HG02970 (cell line): ENCODE results near the gene SLC29A3.
"Not testable (repeated sequence)": the region's sequence is repeated elsewhere in the genome, so short reads cannot be mapped to it uniquely, and the experiment has no call there.

ENCODE experiments used
- ATAC-seq: cut with Tn5 transposase; IDR thresholded peaks from one replicate; pipeline ENCODE4 v1.9.1; 2021; ENCODE audit warnings: mild to moderate bottlenecking, moderate library complexity, moderate number of reproducible peaks; ENCODE audit not compliant: unreplicated experiment, low FRiP score

SLC29A3 gene

DNA sequence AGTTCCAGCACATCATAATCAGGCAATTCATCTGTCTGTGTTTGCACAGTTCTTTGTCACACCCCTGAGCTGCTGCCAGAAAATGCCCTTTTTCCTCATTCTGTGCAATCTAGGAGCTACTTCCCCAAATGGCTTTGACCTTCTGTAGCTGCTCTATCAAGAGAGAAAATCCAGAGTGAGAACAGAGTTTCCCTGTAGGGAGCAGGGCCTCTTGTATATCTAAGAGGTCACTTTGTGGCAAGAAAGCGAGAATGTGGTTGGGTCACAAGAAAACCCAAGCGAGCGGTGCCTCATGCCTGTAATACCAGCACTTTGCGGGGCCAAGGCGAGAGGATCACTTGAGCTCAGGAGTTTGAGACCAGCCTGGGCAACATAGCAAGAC lies 24.3 kb downstream of the SLC29A3 start:
- no peak for ATAC-seq

DNA sequence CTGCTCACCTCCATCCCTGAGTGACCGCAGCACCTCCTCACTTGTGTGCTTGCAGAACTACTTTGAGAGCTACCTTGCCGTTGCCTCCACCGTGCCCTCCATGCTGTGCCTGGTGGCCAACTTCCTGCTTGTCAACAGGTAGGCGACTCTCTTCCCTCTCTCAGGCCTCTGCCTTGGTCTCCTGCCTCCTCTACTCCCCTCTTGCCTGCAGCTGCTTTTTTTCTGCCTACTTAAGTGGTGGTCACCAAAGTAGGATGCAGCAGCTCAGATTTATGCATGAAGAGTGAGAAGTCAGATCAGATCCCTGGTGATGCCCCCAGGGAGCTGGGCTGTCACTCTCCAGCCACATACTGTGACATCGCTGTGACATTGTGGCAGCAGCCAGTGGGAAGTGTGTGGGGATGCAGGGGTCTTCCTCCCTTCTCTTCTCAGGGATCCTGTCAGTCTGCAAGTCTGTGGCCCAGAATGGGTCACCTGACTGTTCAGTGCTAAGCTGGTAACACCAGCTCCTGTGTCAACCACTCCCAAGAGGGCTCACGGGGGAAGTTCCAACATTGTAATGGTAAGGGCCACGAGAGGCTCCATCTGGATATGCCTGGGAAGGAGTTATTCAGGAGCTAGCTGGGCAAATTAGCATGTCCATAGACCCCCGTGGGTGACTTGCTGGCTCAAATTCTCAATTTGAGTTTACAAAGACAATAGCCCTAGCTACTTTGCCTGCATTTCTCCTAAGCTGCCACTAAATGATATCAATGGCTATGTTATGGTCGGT lies 25.3 kb downstream of the SLC29A3 start:
- ATAC-seq: no peak

DNA sequence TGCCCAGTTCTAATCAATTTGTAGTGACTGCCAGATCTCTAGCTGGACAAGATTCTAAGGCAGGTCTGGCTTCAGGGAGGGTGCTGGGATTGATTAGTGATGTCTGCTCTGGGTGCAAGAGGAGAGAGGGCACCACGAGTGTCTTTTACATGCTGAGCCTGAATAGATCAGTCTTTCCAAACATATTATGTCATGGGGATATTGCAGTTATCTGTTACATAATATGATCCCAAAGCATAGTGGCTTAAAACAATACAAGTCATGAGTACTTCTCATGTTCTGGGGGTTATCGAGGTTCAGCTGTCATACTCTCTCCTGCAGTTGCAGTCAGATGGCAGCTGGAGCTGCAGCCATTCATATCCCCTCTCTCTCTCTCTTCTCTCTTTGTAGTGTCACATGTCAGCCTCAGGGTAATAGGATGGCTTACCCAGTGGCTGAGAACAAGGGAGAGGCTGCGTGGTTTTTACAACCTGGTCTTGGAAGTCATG lies 26.0 kb downstream of the SLC29A3 start:
- no peak for ATAC-seq

DNA sequence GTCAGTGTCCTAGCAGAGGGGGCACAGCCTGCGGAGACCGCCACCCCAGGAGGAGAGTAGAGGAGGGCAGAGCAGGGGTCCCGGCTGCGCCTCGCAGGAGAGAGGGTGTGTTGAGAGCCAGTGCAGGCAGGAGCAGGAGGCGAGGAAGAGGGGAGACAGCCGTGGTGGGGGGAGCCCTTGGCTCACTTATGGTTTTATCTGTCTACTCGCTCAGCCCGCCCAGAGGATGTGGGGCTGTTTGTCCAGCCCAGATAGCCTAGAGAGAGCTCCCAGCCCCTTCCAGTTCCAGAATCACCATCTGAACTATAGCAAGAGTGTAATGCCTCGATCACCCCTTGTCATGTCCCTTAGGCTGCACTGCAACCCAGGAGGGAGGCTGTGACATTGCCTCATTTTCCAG lies 26.6 kb downstream of the SLC29A3 start:
- no peak for ATAC-seq

DNA sequence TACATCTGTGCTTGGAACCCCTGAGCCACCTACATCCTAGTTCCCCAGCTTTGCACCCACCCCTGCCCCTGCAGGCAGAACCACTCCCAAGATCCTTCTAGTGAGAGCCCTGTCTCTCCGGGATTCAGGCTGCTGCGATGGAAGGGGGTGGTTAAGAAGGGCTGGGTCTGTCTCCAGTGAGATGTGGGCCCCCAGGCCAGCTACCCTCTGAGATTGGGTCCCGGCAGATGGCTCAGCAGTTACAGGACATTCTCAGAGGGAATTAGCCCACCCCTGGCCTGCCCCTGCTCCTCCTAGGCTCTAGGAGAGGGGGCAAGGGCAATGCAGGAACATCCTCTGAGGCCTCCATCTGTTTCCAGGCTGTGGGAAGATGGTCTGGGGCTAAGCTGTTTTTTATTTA lies 27.7 kb downstream of the SLC29A3 start:
- ATAC-seq: no peak

DNA sequence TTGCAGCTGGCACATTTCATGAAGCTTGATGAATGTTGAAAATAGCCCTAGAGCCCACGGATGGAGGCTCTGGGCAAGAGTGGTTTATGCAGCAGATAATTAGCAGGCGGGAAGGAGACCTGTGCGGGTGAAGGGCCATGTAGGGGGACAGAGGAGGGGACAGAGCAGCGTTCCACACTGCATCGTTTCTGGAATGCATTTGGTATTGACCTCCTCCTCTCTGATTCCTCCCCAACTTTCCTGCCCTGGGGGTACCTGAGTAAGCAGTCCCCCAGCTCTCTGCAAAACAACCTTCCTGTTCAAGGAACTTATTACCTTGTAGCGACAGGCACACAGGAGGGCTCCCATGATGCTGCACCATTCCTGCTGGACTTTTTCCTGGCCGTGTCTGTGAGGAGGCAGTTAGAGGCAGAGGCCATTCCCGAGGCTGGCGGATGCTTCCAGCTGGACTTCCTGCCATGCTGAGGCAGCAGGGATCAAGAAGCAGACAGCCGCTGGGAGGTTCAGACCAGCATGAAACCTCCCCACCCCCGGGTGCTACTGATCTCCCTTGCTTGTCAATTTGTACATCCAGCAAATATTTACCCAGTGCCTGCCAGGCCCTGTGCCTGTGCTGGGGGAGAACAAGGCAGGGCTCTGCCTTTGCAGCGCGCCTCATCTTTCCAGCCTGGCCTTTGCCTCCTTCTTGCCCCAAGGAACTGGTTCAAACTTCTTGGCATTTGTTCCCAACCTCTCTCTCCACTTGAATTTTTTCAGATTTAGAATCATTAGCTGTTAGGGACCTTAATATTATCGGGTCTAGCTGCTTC lies 28.7 kb downstream of the SLC29A3 start:
- ATAC-seq: no peak

DNA sequence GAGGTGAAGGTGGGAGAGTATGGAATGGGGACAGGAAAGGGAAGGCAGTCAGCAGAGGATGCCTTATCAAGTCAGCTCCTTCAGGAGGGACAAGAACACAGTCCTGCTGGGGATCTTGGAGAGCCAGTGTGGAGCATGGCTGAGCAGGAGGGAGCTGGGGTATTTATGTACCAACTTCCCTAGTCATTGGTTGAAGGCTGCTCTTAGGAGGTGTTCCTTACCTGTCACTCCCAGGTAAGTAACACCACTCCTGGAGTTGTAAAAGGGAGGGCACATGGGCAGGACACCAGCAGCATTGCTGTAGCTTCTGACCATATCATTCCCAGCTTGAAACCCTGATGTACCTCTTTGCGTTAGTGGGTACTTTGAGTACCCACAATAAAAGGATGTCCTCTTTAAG lies 29.8 kb downstream of the SLC29A3 start:
- no peak for ATAC-seq

DNA sequence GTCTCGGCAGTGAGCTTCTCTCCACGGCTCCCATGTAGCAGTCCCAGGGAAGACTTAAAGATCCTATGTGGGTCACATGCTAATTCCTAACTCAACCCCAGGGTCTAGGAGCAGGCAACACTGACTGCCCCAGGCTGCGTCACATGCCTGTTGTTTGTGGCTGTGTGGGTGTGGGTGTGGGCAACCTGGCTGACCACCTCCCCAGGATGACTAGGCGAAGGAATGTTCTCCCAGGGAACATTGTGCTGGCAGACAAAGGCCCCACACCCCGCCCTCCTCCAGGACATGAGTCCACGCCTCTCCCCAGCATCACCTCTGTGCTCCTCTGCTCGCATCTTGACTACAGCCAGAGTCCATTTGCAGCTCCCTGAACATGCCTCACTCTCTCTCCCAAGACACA lies 30.3 kb downstream of the SLC29A3 start:
- no peak for ATAC-seq

DNA sequence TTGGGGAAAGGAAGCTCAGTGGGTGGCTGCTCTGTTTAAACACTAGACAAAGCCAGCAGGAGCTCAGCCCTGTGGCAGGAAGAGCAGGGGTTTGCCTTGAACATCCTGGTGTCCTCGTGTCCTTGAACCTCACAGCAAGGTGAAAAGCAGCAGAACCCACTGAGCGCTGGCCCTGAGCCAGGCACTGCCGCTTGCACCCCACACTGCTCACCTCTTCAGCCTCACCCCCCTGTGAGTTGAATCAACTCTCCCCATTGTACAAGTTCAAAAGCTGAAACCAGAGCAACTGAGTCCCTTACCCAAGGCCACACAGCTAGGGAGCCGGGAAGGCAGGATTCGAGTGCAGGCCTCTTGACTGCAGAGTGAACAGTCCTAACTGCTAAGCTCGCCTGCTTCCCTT lies 32.0 kb downstream of the SLC29A3 start:
- ATAC-seq: no peak

DNA sequence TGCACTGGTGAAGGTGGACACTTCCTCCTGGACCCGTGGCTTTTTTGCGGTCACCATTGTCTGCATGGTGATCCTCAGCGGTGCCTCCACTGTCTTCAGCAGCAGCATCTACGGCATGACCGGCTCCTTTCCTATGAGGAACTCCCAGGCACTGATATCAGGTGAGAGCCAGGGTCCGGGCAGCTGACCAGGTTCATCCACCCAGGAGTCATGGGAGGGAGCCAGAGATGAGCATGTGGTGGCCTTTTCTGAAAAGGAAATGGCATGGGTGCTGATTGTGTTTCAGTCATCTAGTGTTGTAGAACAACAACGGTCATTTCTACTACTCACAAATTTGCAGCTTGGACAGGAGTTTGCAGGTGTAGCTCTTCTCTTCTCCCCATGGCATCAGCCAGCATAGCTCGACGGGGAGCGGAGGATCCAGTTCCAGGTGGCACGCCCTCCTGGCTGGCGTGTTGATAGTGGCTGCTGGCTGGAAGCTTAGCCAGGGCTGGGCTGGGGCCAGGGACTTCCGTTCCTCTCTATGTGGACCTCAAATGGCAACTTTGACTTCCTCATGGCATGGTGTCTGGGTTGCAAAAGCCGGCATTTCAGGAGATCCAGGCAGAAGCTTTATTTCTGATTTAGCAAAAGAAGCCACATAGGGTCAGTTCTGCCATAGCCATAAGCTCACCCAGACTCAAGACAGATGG lies 32.7 kb downstream of the SLC29A3 start:
- ATAC-seq: no peak

DNA sequence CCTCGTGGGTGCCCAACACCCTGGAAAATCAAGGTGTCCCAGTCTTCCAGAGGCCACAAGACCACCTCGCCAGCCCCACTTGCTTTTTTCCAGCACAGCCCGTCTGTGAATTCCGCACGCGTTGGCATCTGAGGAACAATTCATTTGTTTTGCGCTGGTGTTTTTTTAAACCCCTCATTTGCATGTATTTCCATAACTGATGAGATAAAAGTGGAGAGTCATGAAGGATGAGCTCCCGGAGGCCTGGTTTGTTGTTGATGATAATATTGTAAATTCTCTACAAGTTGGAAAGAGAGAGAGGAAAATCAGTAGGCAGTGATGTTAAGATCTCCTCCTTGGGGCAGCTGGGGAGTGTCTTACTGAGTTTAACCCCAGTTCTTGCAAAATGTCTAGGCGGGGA lies 34.6 kb downstream of the SLC29A3 start:
- ATAC-seq: no peak

DNA sequence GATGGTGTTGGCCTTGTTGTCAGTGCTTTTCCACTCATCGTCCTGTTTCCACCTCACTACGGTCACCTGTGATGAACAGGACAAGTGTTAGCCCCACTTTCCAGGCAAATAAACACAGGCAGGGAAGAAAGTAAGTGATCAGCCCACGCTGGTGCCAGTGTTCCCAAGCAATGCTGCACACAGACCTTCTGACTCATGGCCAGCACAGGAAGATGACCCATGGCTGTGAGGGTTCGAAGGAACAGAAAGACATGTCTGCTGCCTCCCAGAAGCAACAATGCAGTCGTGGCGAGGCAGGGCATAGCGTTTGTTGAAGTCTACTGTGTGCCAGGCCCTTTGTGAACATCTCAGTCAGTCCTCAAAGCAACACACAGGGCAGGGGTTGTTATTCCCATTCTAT lies 35.7 kb downstream of the SLC29A3 start:
- ATAC-seq: no peak

DNA sequence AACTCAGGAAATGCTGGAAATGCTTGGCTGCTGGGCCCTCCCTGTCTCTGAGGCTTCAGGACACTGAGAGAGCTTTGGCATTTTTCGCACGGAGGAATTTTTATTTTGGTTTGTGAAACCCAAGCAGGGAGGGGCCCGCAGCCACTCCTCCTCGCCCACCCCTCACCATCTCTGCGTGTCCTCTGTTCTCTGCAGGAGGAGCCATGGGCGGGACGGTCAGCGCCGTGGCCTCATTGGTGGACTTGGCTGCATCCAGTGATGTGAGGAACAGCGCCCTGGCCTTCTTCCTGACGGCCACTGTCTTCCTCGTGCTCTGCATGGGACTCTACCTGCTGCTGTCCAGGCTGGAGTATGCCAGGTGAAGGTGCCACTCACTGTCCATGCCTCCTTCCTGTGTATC lies 36.8 kb downstream of the SLC29A3 start:
- ATAC-seq: no peak

DNA sequence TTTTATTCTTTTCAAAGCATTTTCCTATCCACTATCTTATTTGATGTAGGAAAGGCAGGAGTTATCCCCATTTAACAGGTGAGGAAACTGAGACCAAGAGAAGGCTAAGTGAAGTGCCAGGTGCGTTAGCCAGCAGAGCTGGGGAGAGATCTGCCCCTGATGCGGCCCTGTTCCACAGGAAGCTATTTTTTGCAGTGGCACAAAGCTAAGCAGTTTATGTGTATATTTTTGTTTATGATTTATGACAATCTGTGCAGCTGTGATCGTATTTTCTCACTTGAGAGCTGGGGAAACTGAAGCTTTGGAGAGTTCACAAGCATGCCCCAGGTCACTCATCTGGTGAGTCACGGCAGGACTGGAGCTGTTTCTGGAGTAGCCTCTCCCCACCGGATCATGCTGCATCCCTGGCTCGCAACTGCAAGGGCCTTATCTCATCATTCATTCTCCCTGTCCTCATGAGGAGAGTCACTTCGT lies 38.8 kb downstream of the SLC29A3 start:
- no peak for ATAC-seq

DNA sequence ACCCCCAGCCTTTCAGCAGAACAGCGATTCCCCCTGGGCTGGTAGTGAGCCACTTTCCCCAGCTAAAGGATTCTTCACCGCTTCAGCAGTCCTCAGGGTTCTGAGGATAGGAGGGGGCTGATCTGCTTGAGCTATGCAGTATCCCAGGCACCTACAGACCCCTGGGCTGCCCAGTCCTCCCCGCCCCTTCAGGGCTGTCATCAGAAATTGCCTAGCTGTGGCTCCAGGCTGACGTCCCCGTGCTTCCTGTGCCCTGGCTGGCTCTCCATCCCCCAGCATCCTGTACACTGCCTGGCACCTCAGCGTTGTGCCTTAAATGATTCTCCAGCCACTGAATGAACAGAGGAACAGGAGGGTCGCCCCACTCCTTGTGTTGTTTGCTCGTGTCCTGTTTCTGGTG lies 39.2 kb downstream of the SLC29A3 start:
- ATAC-seq: no peak

DNA sequence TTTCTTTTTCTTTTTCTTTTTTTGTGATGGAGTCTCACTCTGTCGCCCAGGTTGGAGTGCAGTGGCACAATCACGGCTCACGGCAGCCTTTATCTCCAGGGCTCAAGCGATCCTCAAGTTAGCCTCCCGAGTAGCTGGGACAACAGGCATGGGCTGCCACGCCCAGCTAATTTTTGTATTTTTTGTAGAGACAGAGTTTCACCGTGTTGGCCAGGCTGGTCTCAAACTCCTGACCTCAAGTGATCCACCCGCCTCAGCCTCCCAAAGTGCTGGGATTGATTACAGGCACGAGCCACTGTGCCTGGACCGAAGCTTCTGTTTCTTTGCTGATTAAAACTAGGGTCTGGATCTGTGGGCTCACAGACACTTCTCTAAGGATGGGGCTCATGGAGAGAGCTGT lies 39.8 kb downstream of the SLC29A3 start:
- ATAC-seq: not testable (repeated sequence)

DNA sequence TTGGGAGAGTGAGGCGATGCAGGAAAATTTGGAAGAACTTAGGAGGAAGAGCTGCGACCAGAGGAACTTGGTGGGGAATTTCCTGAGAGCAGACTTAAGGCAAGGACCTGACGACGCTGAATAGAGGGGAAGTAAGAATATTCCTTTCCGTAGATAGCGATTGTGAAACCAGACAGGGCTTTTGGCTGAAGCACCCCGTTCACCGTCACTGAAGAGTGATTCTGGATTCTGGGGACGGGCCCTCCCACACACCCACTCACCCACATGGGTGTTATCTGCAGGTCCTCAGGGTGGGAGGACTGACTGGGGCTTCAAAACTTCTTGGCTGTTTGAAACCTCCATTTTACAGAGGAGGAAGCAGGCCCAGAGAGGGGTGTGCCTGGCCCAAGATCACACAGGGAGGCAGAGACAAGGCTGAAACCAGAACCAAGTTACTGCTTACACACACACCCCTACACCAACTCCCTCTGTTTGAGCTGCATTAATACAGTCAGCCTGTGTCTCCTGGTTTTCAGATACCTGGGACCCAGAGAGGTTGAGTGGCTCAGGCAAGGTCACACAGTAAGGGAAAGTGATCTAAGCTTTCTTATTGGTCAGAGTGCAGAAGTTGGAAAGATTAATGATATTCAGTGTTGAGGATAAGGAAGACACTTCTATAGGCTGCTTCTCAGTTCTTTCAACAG lies 40.4 kb downstream of the SLC29A3 start:
- no peak for ATAC-seq

DNA sequence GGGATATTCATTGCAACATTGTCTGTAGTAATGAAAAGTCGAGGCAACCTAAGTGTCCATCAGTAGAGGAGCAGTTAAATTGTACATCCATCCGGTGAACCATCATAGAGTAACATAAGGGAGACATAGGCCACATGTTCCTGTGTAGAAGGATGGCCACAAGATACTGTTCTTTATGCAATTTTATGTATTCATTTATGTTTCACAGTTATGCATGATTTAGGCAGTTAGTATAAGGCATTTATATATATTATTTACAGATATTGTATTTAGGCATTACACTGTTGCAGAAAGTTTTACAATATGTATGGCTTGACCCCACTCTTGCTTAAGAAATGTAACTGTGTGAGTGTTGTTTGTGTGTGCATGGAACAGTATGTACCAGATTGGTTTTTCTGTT lies 41.7 kb downstream of the SLC29A3 start:
- no peak for ATAC-seq

DNA sequence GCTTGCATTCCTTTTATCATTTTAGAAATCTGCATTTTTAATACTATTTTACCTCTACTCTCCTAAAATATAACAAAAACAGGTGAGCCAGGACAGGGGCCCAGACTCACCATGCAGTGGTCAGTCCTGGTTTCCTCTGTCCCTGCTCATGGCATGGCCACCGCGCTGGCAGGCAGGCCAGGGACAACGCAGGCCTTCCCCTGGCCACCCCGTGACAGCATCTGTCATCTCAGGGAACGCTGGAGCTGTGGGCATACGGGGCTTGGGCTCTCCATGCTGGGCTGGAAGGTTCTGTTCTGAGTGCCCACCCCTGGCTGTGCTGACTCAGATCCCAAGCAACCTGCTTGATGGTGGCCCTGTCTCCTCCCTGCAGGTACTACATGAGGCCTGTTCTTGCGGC lies 42.5 kb downstream of the SLC29A3 start:
- no peak for ATAC-seq

DNA sequence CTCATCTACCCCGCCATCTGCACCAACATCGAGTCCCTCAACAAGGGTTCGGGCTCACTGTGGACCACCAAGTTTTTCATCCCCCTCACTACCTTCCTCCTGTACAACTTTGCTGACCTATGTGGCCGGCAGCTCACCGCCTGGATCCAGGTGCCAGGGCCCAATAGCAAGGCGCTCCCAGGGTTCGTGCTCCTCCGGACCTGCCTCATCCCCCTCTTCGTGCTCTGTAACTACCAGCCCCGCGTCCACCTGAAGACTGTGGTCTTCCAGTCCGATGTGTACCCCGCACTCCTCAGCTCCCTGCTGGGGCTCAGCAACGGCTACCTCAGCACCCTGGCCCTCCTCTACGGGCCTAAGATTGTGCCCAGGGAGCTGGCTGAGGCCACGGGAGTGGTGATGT lies 43.1 kb downstream of the SLC29A3 start:
- no peak for ATAC-seq

DNA sequence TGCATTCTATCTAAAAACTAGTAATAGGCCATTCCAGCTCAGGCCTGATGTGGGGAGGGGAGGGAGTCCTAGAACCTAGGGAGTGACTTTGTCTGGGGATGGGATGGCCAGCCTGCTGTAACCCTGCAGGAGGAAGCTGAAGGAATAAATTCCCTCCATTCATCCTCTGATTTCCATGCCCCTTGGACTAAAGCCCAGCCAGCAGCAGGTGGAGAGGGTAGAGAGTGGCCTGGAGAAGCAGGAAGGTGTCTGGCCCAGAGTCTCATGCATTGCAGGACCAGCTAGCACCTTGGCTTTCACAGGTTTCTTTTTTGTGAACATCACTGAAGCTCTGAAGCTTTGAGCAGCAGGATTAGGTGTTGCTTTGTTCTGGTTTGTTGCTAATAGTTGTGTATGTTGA lies 44.9 kb downstream of the SLC29A3 start:
- no peak for ATAC-seq
